Activated CD8-positive, alpha-beta memory T cell treated with anti-CD3 and anti-CD28 coated beads, Interleukin-2, amount 50 U/mL, for 48 hours (primary cell): ENCODE data around the gene DIS3L2.

Experiments used
- DNase-seq: peaks from one replicate; pipeline ENCODE4 v3.0.0-alpha.2; 2020

Gene DIS3L2

GRCh38 chr2:232235716-232236115 lies 274.2 kb downstream of the DIS3L2 start:
- DNase-seq: peak; percentile 41

- no peak for DNase-seq
These were observed 274.7 kb downstream of the DIS3L2 start for GRCh38 chr2:232236200-232236599.

- peak; percentile 38 for DNase-seq
These were observed 276.0 kb downstream of the DIS3L2 start for GRCh38 chr2:232237464-232237863.

GRCh38 chr2:232238108-232238507 lies 276.6 kb downstream of the DIS3L2 start:
- DNase-seq: peak; percentile 44

- DNase-seq: peak; percentile 17
These were observed 277.1 kb downstream of the DIS3L2 start for GRCh38 chr2:232238596-232238995.

- DNase-seq: peak; percentile 56
These were observed 278.6 kb downstream of the DIS3L2 start for GRCh38 chr2:232239951-232240681.

GRCh38 chr2:232240906-232241305 lies 279.4 kb downstream of the DIS3L2 start:
- peak; percentile 47 for DNase-seq

- peak; percentile 25 for DNase-seq
These were observed 280.8 kb downstream of the DIS3L2 start for GRCh38 chr2:232242316-232242715.

GRCh38 chr2:232245111-232245510 lies 283.6 kb downstream of the DIS3L2 start:
- DNase-seq: peak; percentile 32

GRCh38 chr2:232246245-232246644 lies 284.7 kb downstream of the DIS3L2 start:
- DNase-seq: peak; percentile 42

- DNase-seq: no peak
These were observed 287.6 kb downstream of the DIS3L2 start for GRCh38 chr2:232249096-232249495.

GRCh38 chr2:232250246-232251175 lies 289.0 kb downstream of the DIS3L2 start:
- DNase-seq: no peak

GRCh38 chr2:232255033-232255432 lies 293.5 kb downstream of the DIS3L2 start:
- no peak for DNase-seq

GRCh38 chr2:232260075-232260474 lies 298.6 kb downstream of the DIS3L2 start:
- no peak for DNase-seq

GRCh38 chr2:232261776-232262175 lies 300.3 kb downstream of the DIS3L2 start:
- DNase-seq: no peak

- no peak for DNase-seq
These were observed 301.8 kb downstream of the DIS3L2 start for GRCh38 chr2:232263295-232263694.

- DNase-seq: no peak
These were observed 302.6 kb downstream of the DIS3L2 start for GRCh38 chr2:232264081-232264480.

GRCh38 chr2:232265329-232265728 lies 303.8 kb downstream of the DIS3L2 start:
- DNase-seq: no peak

GRCh38 chr2:232268636-232269165 lies 307.2 kb downstream of the DIS3L2 start:
- DNase-seq: no peak

- DNase-seq: no peak
These were observed 308.4 kb downstream of the DIS3L2 start for GRCh38 chr2:232269867-232270266.

- no peak for DNase-seq
These were observed 312.6 kb downstream of the DIS3L2 start for GRCh38 chr2:232273903-232274643.

- no peak for DNase-seq
These were observed 314.2 kb downstream of the DIS3L2 start for GRCh38 chr2:232275670-232276069.
